Thyroid gland (tissue), 4 donors: ENCODE data around the gene CUEDC1.

Experiments
- POLR2A ChIP-seq, 2 donors: fragments of 450-650 bp; IDR thresholded peaks; one replicate each; pipeline ENCODE4 v1.6.1; 2017; ENCODE audit warnings: antibody characterized with exemption in 2 of 2, mild to moderate bottlenecking in 2 of 2, moderate library complexity in 1 of 2
- TF ChIP-seq, protein P1 (sequence below), 6 experiments: fragments of 200-600 bp in 3 of 6; fragments of 450-650 bp in 3 of 6; sonication (generic) in 3 of 6; IDR thresholded peaks; one replicate each; pipeline ENCODE4 v1.5.1; 2016 to 2019; ENCODE audit warnings: antibody characterized with exemption in 6 of 6, mild to moderate bottlenecking in 2 of 6, inconsistent platforms in 1 of 6, moderate library complexity in 1 of 6

DNA sequence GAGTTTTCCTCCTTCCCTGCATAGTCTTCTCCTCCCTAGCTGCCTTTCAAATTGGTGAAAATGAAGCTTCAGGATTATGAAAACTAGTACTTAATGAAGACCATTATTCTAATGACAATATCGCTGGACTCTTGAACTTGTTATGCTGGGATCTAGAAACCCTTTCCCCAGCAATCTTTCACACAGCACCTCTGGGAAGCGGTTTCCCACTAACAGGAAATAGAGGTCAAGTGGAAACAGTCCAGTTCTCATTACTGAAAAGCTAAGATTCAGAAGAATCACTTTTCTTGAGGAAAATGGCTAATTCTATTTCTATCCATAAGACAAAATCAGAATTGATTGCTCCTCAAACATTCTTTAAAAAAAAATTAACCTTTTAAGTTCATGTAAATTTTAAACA is 34.8 kb upstream of the CUEDC1 start:
- TF ChIP-seq, protein P1, sequence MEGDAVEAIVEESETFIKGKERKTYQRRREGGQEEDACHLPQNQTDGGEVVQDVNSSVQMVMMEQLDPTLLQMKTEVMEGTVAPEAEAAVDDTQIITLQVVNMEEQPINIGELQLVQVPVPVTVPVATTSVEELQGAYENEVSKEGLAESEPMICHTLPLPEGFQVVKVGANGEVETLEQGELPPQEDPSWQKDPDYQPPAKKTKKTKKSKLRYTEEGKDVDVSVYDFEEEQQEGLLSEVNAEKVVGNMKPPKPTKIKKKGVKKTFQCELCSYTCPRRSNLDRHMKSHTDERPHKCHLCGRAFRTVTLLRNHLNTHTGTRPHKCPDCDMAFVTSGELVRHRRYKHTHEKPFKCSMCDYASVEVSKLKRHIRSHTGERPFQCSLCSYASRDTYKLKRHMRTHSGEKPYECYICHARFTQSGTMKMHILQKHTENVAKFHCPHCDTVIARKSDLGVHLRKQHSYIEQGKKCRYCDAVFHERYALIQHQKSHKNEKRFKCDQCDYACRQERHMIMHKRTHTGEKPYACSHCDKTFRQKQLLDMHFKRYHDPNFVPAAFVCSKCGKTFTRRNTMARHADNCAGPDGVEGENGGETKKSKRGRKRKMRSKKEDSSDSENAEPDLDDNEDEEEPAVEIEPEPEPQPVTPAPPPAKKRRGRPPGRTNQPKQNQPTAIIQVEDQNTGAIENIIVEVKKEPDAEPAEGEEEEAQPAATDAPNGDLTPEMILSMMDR (IDR thresholded peaks at IDR 0.05): no peak
- TF ChIP-seq POLR2A (IDR thresholded peaks at IDR 0.05): no peak
